GM12873 (cell line): ENCODE results near the gene CDH11.
A peak's percentile ranks its signal among the peaks of the same experiment; 100 is the strongest.

Experiments used
- TF ChIP-seq, protein P1 (sequence below): IDR thresholded peaks from 2 replicates; pipeline ENCODE4 v1.5.1; 2012; ENCODE audit warnings: low read depth, mild to moderate bottlenecking, moderate library complexity, low read length, control low read depth; ENCODE audit not compliant: insufficient read depth; ENCODE audit errors: missing control alignments

Gene CDH11

DNA sequence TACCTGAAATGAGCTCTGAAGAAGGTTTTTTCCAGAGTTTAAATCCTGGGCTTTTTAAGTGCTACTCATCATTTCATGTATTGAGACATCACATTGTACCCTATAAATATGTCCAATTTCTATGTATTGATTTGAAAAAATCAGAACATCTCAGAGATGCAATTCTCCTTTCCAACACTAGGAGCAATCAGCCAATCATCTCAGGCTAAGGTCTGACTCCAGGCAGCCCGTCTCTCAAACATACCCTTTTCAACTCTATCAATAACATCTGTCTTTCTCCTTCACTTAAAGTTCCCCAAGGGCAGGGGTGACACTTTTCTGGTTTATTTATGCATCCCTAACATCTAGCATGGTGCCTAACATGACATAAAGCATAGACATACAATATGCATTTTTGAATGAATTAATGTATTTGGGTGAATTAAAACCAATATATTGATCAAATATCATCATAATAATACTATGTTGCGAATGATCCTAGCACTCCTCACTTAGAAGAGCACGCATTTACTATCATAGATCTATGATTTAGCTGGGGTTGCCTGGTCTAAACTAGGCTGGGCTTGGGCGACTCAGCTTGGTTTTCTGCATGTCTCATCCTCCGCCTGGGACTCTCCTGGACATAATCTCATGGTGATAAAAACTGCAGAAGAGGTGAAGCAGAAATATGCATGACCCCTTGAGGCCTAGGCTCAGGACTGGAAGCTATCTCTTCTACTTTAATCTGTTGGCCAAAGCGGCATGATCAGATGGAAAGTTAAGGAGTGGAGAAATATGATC, 5.2 kb upstream of the CDH11 start:
- TF ChIP-seq, protein P1, sequence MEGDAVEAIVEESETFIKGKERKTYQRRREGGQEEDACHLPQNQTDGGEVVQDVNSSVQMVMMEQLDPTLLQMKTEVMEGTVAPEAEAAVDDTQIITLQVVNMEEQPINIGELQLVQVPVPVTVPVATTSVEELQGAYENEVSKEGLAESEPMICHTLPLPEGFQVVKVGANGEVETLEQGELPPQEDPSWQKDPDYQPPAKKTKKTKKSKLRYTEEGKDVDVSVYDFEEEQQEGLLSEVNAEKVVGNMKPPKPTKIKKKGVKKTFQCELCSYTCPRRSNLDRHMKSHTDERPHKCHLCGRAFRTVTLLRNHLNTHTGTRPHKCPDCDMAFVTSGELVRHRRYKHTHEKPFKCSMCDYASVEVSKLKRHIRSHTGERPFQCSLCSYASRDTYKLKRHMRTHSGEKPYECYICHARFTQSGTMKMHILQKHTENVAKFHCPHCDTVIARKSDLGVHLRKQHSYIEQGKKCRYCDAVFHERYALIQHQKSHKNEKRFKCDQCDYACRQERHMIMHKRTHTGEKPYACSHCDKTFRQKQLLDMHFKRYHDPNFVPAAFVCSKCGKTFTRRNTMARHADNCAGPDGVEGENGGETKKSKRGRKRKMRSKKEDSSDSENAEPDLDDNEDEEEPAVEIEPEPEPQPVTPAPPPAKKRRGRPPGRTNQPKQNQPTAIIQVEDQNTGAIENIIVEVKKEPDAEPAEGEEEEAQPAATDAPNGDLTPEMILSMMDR: peak; percentile 52

DNA sequence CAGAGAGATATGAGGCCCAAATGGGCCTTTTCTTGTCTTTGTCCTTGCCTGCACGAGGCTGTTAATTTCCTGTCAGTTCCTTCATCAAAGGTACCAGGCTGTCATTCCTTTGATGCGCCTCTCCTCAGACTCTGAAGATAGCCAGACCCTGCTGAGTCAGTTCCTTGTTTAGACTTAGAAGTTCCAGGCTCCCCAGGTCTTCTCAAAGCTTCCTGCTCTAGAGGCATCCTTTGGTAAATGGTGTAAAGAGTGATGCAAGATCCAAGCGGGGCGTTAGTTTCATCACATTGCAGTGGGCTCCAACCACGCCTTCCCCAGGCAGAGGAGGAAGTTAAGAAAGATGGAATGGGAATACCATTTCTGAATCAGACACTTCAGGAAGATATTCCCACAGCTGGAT, 4.0 kb upstream of the CDH11 start:
- TF ChIP-seq, protein P1: no peak

DNA sequence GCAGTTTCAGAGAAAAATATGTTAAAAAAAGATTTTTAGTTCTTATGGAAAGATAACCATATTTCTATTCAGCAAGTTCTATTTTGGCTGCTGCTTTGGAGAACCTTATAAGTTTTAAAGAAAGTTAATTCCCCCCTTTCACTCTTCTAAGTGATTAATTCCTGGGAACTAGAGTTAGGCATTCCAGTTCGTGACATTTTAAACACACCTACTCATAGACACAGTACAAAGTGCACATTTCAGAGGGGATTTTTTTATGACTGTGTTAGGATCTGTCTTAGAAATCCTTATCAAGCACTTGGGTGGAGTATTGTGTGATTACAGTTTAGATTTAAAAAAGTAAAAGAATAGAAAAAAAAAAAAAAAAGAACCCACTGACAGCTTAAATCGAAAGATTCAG, 3.5 kb upstream of the CDH11 start:
- TF ChIP-seq, protein P1: no peak

DNA sequence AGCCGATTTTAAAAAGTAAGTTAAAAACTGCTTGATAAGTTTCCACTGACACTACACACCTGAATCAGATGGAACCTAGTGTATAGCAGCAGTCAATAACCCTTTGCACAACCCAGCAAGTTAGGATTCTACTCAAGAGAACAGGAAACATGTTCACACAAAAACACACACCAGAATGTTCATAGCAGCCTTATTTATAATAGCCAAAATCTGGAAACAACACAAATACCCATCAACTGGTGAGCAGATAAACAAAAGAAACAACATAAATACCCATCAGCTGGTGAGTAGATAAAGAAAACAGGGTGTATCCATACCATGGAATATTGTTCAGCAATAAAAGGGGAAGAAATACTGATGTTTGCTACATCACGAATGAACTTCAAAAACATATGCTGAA, 2.7 kb upstream of the CDH11 start:
- TF ChIP-seq, protein P1: no peak

DNA sequence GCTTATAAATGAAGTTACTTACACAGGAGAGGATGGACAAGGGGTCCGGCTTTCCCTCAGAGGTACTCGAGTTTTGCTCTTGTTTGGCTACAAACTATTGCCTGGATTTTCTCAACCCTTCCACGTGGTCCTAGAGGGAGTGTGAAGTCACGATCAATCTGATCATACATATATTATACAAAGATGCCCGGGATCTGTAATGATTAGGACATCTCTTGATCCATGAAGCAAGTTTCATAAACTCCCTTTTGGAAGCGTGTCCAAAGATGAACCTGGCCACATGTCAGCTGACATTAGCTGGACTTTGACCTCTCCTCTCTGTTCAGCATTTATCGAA, 2.3 kb upstream of the CDH11 start:
- TF ChIP-seq, protein P1: no peak

DNA sequence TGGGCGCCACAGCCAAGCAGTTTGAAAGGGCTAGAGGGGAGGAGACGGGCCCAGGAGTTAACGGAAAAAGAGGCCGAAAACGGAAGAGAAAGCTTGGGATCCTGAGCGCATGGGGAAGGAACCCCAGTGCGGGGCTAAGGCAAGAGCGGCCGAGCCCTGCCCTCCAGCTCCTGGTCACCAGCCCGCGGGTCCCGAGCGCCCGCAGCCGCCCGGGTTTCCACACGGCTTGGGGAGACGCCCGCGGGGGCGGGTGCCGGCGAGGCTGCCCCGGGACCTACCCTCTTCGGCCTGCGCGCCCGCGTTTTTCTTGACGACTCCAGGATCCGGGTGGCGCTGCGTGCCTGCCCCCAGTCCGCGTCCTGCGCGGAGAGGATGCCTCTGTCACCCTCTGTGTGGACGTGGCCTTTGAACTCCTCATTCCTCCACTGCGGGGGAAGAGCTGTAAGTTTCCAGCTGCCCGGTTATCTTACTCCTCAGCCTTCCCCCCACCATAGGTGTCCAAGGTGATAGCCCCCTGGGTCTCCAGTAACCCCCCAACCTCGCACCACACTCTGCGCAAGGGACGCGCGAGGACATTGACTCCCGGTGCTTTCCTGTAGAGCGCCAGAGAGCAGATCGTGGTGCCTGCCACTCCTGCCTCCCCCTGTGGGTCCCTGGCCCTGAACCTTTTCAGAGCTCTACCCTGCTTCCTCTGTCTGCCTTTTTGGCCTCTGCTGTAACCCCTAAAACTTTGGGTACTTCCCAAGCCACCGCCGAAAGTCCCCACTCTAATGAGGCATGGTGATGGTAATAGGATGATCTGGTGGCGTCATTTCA, 1.7 kb upstream of the CDH11 start:
- TF ChIP-seq, protein P1: no peak

DNA sequence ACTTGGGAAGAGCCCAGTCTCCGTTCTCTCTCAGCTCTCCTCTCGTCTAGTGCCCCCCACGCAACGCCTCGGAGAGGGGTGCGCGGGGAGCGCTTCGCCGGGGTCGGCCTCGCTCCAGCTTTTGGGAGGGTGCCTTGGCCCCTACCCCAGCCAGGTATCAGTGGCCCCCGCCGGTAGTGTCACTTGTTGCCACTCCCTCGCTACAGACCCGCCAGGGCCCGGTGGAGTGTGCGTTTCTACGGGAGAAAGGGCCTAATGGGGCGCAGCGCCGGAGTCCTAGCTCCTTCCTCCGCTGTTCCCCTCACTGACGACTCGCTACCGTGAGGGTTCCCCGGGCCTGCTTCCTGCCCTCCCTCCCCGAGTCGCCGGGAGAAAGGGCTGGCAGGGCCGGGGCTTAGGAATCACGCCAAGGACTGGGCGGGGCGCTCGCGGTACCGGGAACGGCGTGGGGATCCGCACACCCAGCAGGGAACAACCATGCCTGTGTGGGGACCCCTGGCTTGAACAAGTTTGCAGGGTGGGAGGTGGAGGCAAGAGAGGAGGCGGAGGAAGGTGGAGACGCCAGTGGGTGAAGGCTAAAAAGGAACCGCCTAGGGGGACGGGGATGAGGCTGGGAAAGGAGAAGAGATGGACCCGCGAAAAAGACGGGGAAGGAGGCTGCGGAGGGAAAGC, 997 bp upstream of the CDH11 start:
- TF ChIP-seq, protein P1: no peak
